HG03095 (cell line): Measurements from ENCODE around the gene GEMIN5.
"Not testable (repeated sequence)": the region's sequence is repeated elsewhere in the genome, so short reads cannot be mapped to it uniquely, and the experiment has no call there.

Experiments
- ATAC-seq: cut with Tn5 transposase; IDR thresholded peaks from one replicate; pipeline ENCODE4 v1.9.1; 2021; ENCODE audit warnings: moderate library complexity; ENCODE audit not compliant: unreplicated experiment

GEMIN5 gene

GRCh38 chr5:154945695-154946301 lies 7.8 kb upstream of the GEMIN5 start:
- no peak for ATAC-seq

GRCh38 chr5:154944716-154945115 lies 6.7 kb upstream of the GEMIN5 start:
- no peak for ATAC-seq

GRCh38 chr5:154943527-154943926 lies 5.5 kb upstream of the GEMIN5 start:
- no peak for ATAC-seq

GRCh38 chr5:154940772-154941620 lies 3.0 kb upstream of the GEMIN5 start, which contains the start of gene MRPL22:
Gene MRPL22, plus strand, starts transcription at chr5:154941073. Its CDS starts 38 bp downstream, at chr5:154941111.
- peak; percentile 45 for ATAC-seq

- no peak for ATAC-seq
These were observed 2.4 kb upstream of the GEMIN5 start for GRCh38 chr5:154940375-154940771.

- ATAC-seq = not testable (repeated sequence)
These were observed 1.4 kb upstream of the GEMIN5 start for GRCh38 chr5:154939387-154939786.

- ATAC-seq = no peak
These were observed 759 bp downstream of the GEMIN5 start for GRCh38 chr5:154937186-154937717.

- ATAC-seq = no peak
These were observed 3.1 kb downstream of the GEMIN5 start for GRCh38 chr5:154934881-154935280.

- no peak for ATAC-seq
These were observed 4.5 kb downstream of the GEMIN5 start for GRCh38 chr5:154933537-154933936.

- no peak for ATAC-seq
These were observed 14.3 kb downstream of the GEMIN5 start for GRCh38 chr5:154923441-154924430.

- ATAC-seq = no peak
These were observed 20.3 kb downstream of the GEMIN5 start for GRCh38 chr5:154917757-154918156.

- no peak for ATAC-seq
These were observed 21.1 kb downstream of the GEMIN5 start for GRCh38 chr5:154916874-154917273.

GRCh38 chr5:154905601-154906000 lies 32.4 kb downstream of the GEMIN5 start:
- ATAC-seq = not testable (repeated sequence)

GRCh38 chr5:154901913-154902312 lies 36.1 kb downstream of the GEMIN5 start:
- no peak for ATAC-seq

- ATAC-seq = no peak
These were observed 36.7 kb downstream of the GEMIN5 start for GRCh38 chr5:154901276-154901675.

- ATAC-seq = no peak
These were observed 37.9 kb downstream of the GEMIN5 start for GRCh38 chr5:154900066-154900465.

GRCh38 chr5:154899151-154899816 lies 38.7 kb downstream of the GEMIN5 start:
- ATAC-seq = no peak

- ATAC-seq = no peak
These were observed 39.8 kb downstream of the GEMIN5 start for GRCh38 chr5:154898210-154898609.

GRCh38 chr5:154896562-154897165 lies 41.3 kb downstream of the GEMIN5 start:
- no peak for ATAC-seq
